Measurements from ENCODE around the gene TBC1D1. TPM values are rescaled to one million over a fixed set of nuclear protein-coding genes. Genes with fewer than 3 reads are reported as not detected.

Gene TBC1D1
- polyA plus RNA-seq, 1 donor (not counting 4 experiments of a cell fraction or from before 2014, with no cell fraction given) = 32.5 TPM

- H3K9me3 ChIP-seq (ENCODE audit: control insufficient read depth, low read depth, low read length) = no peaks in the 10 kb centered on the region
- DNase-seq (ENCODE audit: low read depth, low spot score) (no peak), FAIRE-seq (peak; percentile 61)
- H3K36me3 ChIP-seq (ENCODE audit: control insufficient read depth in 2 of 2, extremely low read depth in 1 of 2, insufficient read depth in 2 of 2, low read length in 2 of 2) = no peaks in the 10 kb centered on the region
- H3K4me1 ChIP-seq (ENCODE audit: control insufficient read depth, extremely low read depth, insufficient read depth, low read length) = peaks cover 42% of the 10 kb centered on the region
- H3K4me2 ChIP-seq (ENCODE audit: control insufficient read depth, extremely low read depth, insufficient read depth, low read depth, low read length) = no peak overlapping the region
- no peak overlapping the region for H2AFZ ChIP-seq (ENCODE audit: control insufficient read depth, low read length)
- H3K27me3 ChIP-seq (ENCODE audit: control insufficient read depth, extremely low read depth, insufficient read depth, low read length) = no peaks in the 10 kb centered on the region
- H3K27ac ChIP-seq (ENCODE audit: control insufficient read depth, insufficient read depth, low read length) = peak overlapping the region; percentile 73
- no peak for TF ChIP-seq CTCF (optimal IDR thresholded peaks at IDR 0.05 in 1 of 3, IDR thresholded peaks at IDR 0.05 in 1 of 3, conservative IDR thresholded peaks at IDR 0.05 in 1 of 3; ENCODE audit: extremely low read depth in 1 of 3, insufficient read depth in 2 of 3, low read length in 3 of 3)
- no peak for TF ChIP-seq EZH2 (IDR thresholded peaks at IDR 0.05; ENCODE audit: low read length)
- H3K9ac ChIP-seq (ENCODE audit: control insufficient read depth, extremely low read depth, insufficient read depth, low read length) = no peak overlapping the region
- H4K20me1 ChIP-seq (ENCODE audit: control insufficient read depth, extremely low read depth, insufficient read depth, low read length) = no peaks in the 10 kb centered on the region
- dilution Hi-C loops (cut with MboI; ENCODE audit: extremely low pct_ligation_motif_present, low sequenced_read_pairs) = no loop called here
- H3K9me1 ChIP-seq (ENCODE audit: control insufficient read depth, extremely low read depth, insufficient read depth, low read length) = no peaks in the 10 kb centered on the region
- no peaks in the 10 kb centered on the region for H3K79me2 ChIP-seq (ENCODE audit: control insufficient read depth, insufficient read depth, low read length)
- H3K4me3 ChIP-seq (ENCODE audit: control insufficient read depth in 2 of 3, extremely low read depth in 1 of 3, insufficient read depth in 2 of 3, low read depth in 1 of 3, low read length in 3 of 3) = no peak overlapping the region
These were observed 279.7 kb downstream of the TBC1D1 start for GRCh38 chr4:38170338-38171169.

- Histone ChIP-seq H3K79me2 (ENCODE audit: control insufficient read depth, insufficient read depth, low read length) (no peaks in the 10 kb centered on the region), H3K9ac (ENCODE audit: control insufficient read depth, extremely low read depth, insufficient read depth, low read length) (no peak overlapping the region), H3K9me3 (ENCODE audit: control insufficient read depth, low read depth, low read length) (no peaks in the 10 kb centered on the region), H3K27ac (ENCODE audit: control insufficient read depth, insufficient read depth, low read length) (no peak overlapping the region), H3K9me1 (ENCODE audit: control insufficient read depth, extremely low read depth, insufficient read depth, low read length) (no peaks in the 10 kb centered on the region), H2AFZ (ENCODE audit: control insufficient read depth, low read length) (no peak overlapping the region), H3K36me3 (ENCODE audit: control insufficient read depth in 2 of 2, extremely low read depth in 1 of 2, insufficient read depth in 2 of 2, low read length in 2 of 2) (no peaks in the 10 kb centered on the region), H4K20me1 (ENCODE audit: control insufficient read depth, extremely low read depth, insufficient read depth, low read length) (no peaks in the 10 kb centered on the region), H3K4me3 (ENCODE audit: control insufficient read depth in 2 of 3, extremely low read depth in 1 of 3, insufficient read depth in 2 of 3, low read depth in 1 of 3, low read length in 3 of 3) (no peak overlapping the region), H3K4me2 (ENCODE audit: control insufficient read depth, extremely low read depth, insufficient read depth, low read depth, low read length) (no peak overlapping the region), H3K4me1 (ENCODE audit: control insufficient read depth, extremely low read depth, insufficient read depth, low read length) (peaks cover 45% of the 10 kb centered on the region), H3K27me3 (ENCODE audit: control insufficient read depth, extremely low read depth, insufficient read depth, low read length) (no peaks in the 10 kb centered on the region)
- TF ChIP-seq CTCF (optimal IDR thresholded peaks at IDR 0.05 in 1 of 3, IDR thresholded peaks at IDR 0.05 in 1 of 3, conservative IDR thresholded peaks at IDR 0.05 in 1 of 3; ENCODE audit: extremely low read depth in 1 of 3, insufficient read depth in 2 of 3, low read length in 3 of 3) (no peak), EZH2 (IDR thresholded peaks at IDR 0.05; ENCODE audit: low read length) (no peak)
- FAIRE-seq = no peak
- dilution Hi-C loops (cut with MboI; ENCODE audit: extremely low pct_ligation_motif_present, low sequenced_read_pairs) = no loop called here
- DNase-seq (ENCODE audit: low read depth, low spot score) = no peak
These were observed 281.2 kb downstream of the TBC1D1 start for GRCh38 chr4:38172078-38172477.

Data from keratinocyte (primary cell).